T-helper 2 cell treated with Interferon-gamma antibody and Interleukin-4, amounts not matched to agents 5 μg/mL and 100 μg/mL, for 36 hours (primary cell): ENCODE data around the gene NUCB1.
"Not testable (repeated sequence)": the region's sequence is repeated elsewhere in the genome, so short reads cannot be mapped to it uniquely, and the experiment has no call there.

Experiments used
- DNase-seq: peaks from one replicate; pipeline ENCODE4 v3.0.0; 2021; ENCODE audit warnings: low spot score
- H3K27ac Mint-ChIP-seq: one replicate; pipeline ENCODE4 v1.8.0; 2021; ENCODE audit warnings: mild to moderate bottlenecking, mixed read lengths
- H3K27me3 Mint-ChIP-seq: one replicate; pipeline ENCODE4 v1.8.0; 2021; ENCODE audit warnings: low read depth, mixed read lengths
- H3K36me3 Mint-ChIP-seq: one replicate; pipeline ENCODE4 v1.8.0; 2021; ENCODE audit warnings: low read depth, mixed read lengths
- H3K4me1 Mint-ChIP-seq: one replicate; pipeline ENCODE4 v1.8.0; 2021; ENCODE audit warnings: low read depth, mixed read lengths
- H3K4me3 Mint-ChIP-seq: one replicate; pipeline ENCODE4 v1.8.0; 2022; ENCODE audit warnings: mild to moderate bottlenecking, moderate library complexity, mixed read lengths
- H3K9me3 Mint-ChIP-seq: one replicate; pipeline ENCODE4 v1.8.0; 2021; ENCODE audit warnings: mixed read lengths

Gene NUCB1

GRCh38 chr19:48925240-48925843, 25.2 kb downstream of the NUCB1 start:
- H3K4me1 Mint-ChIP-seq: peaks cover 4% of the 10 kb centered on the region
- no peaks in the 10 kb centered on the region for H3K9me3 Mint-ChIP-seq
- no peak for DNase-seq
- H3K36me3 Mint-ChIP-seq: peaks cover 13% of the 10 kb centered on the region
- H3K4me3 Mint-ChIP-seq: no peak overlapping the region
- H3K27ac Mint-ChIP-seq: no peak overlapping the region
- H3K27me3 Mint-ChIP-seq: no peaks in the 10 kb centered on the region

DNA sequence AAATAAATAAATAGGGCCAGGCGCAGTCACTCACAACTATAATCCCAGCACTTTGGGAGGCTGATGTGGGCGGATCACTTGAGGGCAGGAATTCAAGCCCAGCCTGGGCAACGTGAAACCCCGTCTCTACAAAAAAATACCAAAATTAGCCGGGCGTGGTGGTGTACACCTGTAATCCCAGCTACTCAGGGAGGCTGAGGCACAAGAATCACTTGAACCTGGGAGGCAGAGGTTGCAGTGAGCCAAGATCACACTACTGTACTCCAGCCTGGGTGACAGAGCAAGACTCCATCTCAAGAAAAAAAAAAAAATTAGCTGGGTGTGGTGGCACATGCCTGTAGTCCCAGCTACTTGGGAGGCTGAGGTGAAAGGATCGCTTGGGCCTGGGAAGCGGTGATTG, 25.8 kb downstream of the NUCB1 start:
- DNase-seq, H3K4me1 Mint-ChIP-seq, H3K27ac Mint-ChIP-seq, H3K9me3 Mint-ChIP-seq, H3K27me3 Mint-ChIP-seq, H3K4me3 Mint-ChIP-seq: not testable (repeated sequence)
- peaks cover 13% of the 10 kb centered on the region for H3K36me3 Mint-ChIP-seq

GRCh38 chr19:48926909-48927308, 26.8 kb downstream of the NUCB1 start:
- Mint-ChIP-seq H3K9me3 (no peaks in the 10 kb centered on the region), H3K4me3 (peak overlapping the region; percentile 46), H3K36me3 (peaks cover 8% of the 10 kb centered on the region), H3K27ac (peak overlapping the region; percentile 10), H3K4me1 (peaks cover 4% of the 10 kb centered on the region), H3K27me3 (peaks cover 2% of the 10 kb centered on the region)
- peak; percentile 25 for DNase-seq

DNA sequence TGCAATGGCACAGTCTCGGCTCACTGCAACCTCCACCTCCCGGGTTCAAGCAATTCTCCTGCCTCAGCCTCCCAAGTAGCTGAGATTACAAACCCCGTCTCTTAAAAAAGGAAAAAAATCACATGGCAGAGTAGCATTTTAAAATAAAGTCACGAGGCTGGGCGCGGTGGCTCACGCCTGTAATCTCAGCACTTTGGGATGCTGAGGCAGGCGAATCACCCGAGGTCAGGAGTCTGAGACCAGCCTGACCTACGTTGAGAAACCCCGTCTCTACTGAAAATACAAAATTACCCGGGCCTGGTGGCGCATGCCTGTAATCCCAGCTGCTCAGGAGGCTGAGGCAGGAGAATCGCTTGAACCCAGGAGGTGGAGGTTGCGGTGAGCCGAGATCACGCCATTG, 27.6 kb downstream of the NUCB1 start:
- not testable (repeated sequence) for H3K9me3 Mint-ChIP-seq, H3K27ac Mint-ChIP-seq, H3K4me1 Mint-ChIP-seq, DNase-seq, H3K27me3 Mint-ChIP-seq, H3K4me3 Mint-ChIP-seq, H3K36me3 Mint-ChIP-seq

- H3K36me3 Mint-ChIP-seq: peaks cover 1% of the 10 kb centered on the region
- no peaks in the 10 kb centered on the region for H3K9me3 Mint-ChIP-seq
- peaks cover 10% of the 10 kb centered on the region for H3K4me1 Mint-ChIP-seq
- peaks cover 6% of the 10 kb centered on the region for H3K27me3 Mint-ChIP-seq
- DNase-seq: no peak
- no peak overlapping the region for H3K27ac Mint-ChIP-seq
- H3K4me3 Mint-ChIP-seq: no peak overlapping the region
Observed at GRCh38 chr19:48928164-48929025, 28.3 kb downstream of the NUCB1 start.

DNA sequence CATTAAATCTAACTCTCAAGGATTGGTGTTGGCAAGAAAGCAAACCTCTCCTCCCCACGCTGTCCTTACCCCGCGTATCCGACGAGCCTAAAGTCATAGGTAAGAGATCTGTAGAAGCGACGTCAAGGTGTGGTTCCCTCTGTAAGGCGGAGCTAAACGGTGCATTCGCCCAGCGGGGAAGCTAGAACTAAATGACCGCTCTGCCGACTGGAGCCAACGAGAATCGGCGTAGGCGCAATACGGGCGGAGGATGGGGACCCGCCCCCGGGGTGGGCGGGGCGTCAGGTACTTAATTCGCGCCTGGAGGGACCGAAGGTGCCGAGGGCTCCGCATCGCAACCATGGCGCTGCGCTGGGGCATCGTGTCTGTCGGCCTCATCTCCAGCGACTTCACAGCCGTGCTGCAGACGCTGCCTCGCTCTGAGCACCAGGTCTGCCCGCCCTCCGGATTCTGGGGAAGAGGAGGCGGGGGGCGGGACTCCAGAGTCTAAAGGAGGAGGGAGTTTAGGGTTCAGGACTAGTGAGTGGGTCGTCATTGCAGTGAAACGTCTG, 33.3 kb downstream of the NUCB1 start, which contains the start of gene DHDH:
DHDH (plus strand) TSS at position 318 of the 551 bp plus-strand sequence; CDS start at position 341, 23 bp downstream.
- Mint-ChIP-seq H3K4me1 (peaks cover 17% of the 10 kb centered on the region), H3K4me3 (peak within 1 kb of the TSS; percentile 86), H3K27ac (peak within 1 kb of the TSS; percentile 68), H3K36me3 (no peaks in the 10 kb centered on the region), H3K27me3 (peaks cover 7% of the 10 kb centered on the region), H3K9me3 (no peaks in the 10 kb centered on the region)
- peak; percentile 78 for DNase-seq

GRCh38 chr19:48934837-48935236, 34.7 kb downstream of the NUCB1 start:
- no peaks in the 10 kb centered on the region for H3K9me3 Mint-ChIP-seq
- no peak overlapping the region for H3K4me3 Mint-ChIP-seq
- H3K36me3 Mint-ChIP-seq: no peaks in the 10 kb centered on the region
- no peak for DNase-seq
- H3K4me1 Mint-ChIP-seq: peaks cover 17% of the 10 kb centered on the region
- H3K27ac Mint-ChIP-seq: no peak overlapping the region
- H3K27me3 Mint-ChIP-seq: peaks cover 7% of the 10 kb centered on the region

- no peak for DNase-seq
- Mint-ChIP-seq H3K27ac (no peak overlapping the region), H3K4me3 (no peak overlapping the region), H3K36me3 (no peaks in the 10 kb centered on the region), H3K4me1 (peaks cover 17% of the 10 kb centered on the region), H3K9me3 (no peaks in the 10 kb centered on the region), H3K27me3 (peaks cover 7% of the 10 kb centered on the region)
Observed at GRCh38 chr19:48935864-48936263, 35.8 kb downstream of the NUCB1 start.

DNA sequence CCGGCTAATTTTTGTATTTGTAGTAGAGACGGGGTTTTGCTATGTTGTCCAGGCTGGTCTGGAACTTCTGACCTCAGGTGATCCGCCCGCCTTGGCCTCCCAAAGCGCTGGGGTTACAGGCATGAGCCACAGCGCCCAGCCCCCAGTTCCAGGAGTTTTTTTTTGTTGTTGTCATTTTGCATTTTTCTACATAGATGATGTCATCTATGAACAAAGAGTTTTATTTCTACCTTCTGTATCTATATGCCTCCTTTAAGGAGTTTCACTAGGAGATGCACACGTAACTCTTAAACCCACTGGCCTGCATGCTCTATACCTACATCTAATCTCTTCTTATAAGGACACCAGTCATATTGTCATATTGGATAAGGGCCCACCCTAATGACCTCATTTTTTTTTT, 38.1 kb downstream of the NUCB1 start:
- Mint-ChIP-seq H3K27ac (no peak overlapping the region), H3K4me1 (peaks cover 12% of the 10 kb centered on the region), H3K27me3 (peaks cover 2% of the 10 kb centered on the region), H3K4me3 (no peak overlapping the region), H3K36me3 (no peaks in the 10 kb centered on the region), H3K9me3 (no peaks in the 10 kb centered on the region)
- no peak for DNase-seq

DNA sequence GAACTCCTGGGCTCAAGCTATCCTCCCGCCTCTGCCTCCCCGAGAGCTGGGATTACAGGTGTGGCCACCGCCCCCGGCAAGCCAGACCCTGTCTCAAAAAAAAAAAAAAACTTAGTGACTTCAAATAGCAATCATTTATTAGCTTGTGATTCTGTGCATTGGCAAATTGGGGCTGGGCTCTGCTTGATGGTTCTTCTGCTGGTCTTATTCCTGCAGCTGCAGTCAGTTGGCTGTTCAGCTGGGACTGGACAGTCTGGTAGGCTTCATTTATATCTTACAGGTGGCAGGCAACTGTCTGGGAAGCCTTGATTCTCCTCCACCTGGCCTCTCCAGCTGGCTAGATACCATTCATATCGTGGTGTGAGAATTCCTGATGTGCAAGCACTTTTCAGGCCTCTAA, 40.8 kb downstream of the NUCB1 start:
- H3K27ac Mint-ChIP-seq: no peak overlapping the region
- no peak overlapping the region for H3K4me3 Mint-ChIP-seq
- H3K4me1 Mint-ChIP-seq: no peaks in the 10 kb centered on the region
- no peaks in the 10 kb centered on the region for H3K9me3 Mint-ChIP-seq
- DNase-seq: no peak
- H3K27me3 Mint-ChIP-seq: no peaks in the 10 kb centered on the region
- no peaks in the 10 kb centered on the region for H3K36me3 Mint-ChIP-seq

DNA sequence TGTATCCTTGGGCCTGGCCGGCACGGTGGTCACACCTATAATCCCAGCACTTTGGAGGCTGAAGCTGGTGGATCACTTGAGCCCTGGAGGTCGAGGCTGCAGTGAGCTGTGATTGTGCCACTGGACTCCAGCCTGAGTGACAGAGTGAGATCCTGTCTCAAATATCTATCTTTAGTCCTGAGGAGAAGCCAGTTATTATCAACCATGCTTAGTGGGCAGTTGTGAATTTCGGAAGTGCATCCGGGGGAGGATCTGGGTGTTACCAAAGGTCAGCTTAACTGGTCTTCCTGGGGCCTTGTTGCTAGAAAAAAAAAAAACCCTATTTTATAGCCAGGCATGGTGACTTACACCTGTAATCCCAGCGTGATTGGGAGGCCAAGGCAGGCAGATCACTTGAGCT, 43.0 kb downstream of the NUCB1 start:
- no peaks in the 10 kb centered on the region for H3K4me1 Mint-ChIP-seq
- peaks cover 5% of the 10 kb centered on the region for H3K9me3 Mint-ChIP-seq
- H3K27ac Mint-ChIP-seq: no peak overlapping the region

DNA sequence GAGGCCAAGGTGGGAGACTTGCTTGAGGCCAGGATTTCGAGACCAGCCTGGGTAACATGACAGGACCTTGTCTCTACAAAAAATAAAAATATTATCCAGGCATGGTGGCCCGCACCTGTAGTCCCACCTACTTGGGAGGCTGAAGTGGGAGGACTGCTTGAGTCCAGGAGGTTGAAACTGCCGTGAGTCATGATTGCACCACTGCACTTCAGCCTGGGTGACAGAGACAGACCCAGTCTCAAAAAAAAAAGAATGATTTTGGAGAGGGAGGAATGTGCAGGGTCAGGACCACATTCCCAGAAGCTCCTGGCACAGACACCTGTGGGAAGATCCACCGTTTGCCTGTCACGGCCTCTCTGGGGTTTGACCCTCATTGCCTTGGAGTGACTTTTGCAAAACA, 45.3 kb downstream of the NUCB1 start:
- no peaks in the 10 kb centered on the region for H3K4me1 Mint-ChIP-seq
- H3K4me3 Mint-ChIP-seq: no peak overlapping the region
- no peaks in the 10 kb centered on the region for H3K27me3 Mint-ChIP-seq
- no peak for DNase-seq
- peaks cover 7% of the 10 kb centered on the region for H3K9me3 Mint-ChIP-seq
- H3K36me3 Mint-ChIP-seq: no peaks in the 10 kb centered on the region
- H3K27ac Mint-ChIP-seq: no peak overlapping the region

More for the DNA sequence above, 43.0 kb downstream of the NUCB1 start:
- no peak for DNase-seq
- Mint-ChIP-seq H3K4me3 (no peak overlapping the region), H3K27me3 (no peaks in the 10 kb centered on the region), H3K36me3 (no peaks in the 10 kb centered on the region)

DNA sequence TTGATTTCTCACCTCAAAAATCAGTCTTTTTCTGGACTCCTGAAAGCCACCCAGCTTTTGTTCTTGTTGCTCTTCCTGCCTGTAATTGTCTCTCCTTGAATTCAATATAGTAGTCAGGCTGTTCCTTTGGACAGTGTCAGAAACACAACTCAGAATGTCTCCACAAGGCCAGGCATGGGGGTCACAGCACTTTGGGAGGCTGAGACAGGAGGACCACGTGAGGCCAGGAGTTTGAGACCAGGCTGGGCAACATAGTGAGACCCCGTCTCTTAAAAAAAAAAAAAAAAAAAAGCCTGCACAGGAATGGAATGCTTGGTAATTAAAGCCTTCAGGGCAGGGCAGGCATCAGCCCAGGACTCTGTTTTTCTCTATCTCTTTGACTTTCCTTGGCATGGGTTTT, 45.7 kb downstream of the NUCB1 start:
- Mint-ChIP-seq H3K9me3 (peaks cover 7% of the 10 kb centered on the region), H3K27ac (no peak overlapping the region), H3K36me3 (no peaks in the 10 kb centered on the region), H3K4me3 (no peak overlapping the region), H3K27me3 (no peaks in the 10 kb centered on the region), H3K4me1 (no peaks in the 10 kb centered on the region)
- DNase-seq: no peak

DNA sequence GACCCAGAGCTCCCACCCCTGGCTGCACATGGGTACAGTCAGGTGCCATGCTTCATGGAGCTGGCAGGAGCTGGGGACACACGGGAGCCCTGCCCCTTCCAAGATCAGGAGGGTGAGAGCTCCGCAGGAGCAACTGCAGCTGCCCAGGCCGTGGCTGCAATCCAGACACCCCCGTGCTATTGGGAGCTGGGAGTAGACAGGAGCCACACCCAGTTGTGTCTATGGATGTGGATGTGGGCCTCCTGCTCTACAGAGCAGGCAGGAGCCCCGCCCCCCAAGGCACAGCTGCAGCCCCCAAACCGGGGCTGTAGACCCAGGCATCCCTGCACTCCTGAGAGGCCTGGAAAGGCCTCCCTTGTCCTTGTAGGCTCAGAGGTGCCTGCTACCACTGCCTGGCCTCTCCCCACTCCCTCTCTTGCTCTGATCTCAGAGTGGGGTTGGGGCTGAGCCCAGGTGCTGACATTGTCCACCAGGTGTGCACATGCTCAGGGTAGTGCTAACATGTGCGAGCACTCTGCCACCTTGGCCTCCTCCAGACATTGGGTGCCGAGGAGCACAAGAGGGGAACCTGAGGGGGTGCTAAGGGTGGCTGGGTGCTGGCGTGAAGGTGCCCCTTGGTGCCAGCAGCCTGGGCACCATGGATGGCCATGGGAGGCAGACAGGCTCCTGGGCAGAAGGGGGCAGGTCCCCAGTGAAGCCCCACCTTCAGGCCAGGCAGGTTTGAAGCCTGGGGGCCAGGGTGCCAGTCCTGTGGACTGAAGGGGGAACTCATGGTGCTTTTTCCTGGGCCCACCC, 46.5 kb downstream of the NUCB1 start:
- Mint-ChIP-seq H3K27ac (no peak overlapping the region), H3K36me3 (no peaks in the 10 kb centered on the region), H3K9me3 (peaks cover 7% of the 10 kb centered on the region), H3K4me1 (no peaks in the 10 kb centered on the region), H3K27me3 (no peaks in the 10 kb centered on the region), H3K4me3 (no peak overlapping the region)
- no peak for DNase-seq
